ENCODE measurements around the gene MROH2A.

Gene MROH2A

GRCh38 chr2:233807966-233808935 lies 30.1 kb downstream of the MROH2A start:
- no peak overlapping the region for H3K4me3 ChIP-seq (ENCODE audit: low read depth, low read length)
- no peak for DNase-seq (ENCODE audit: low read depth)
- TF ChIP-seq CTCF (IDR thresholded peaks at IDR 0.05; ENCODE audit: control insufficient read depth, extremely low read depth, insufficient read depth), result no peak

- no peak overlapping the region for H3K4me3 ChIP-seq (ENCODE audit: low read depth, low read length)
- TF ChIP-seq CTCF (IDR thresholded peaks at IDR 0.05; ENCODE audit: control insufficient read depth, extremely low read depth, insufficient read depth), result no peak
- DNase-seq (ENCODE audit: low read depth), result no peak
Observed at GRCh38 chr2:233810385-233810784, 32.3 kb downstream of the MROH2A start.

- no peak overlapping the region for H3K4me3 ChIP-seq (ENCODE audit: low read depth, low read length)
- TF ChIP-seq CTCF (IDR thresholded peaks at IDR 0.05; ENCODE audit: control insufficient read depth, extremely low read depth, insufficient read depth), result no peak
- no peak for DNase-seq (ENCODE audit: low read depth)
Observed at GRCh38 chr2:233811087-233811486, 33.0 kb downstream of the MROH2A start.

GRCh38 chr2:233811732-233812131 lies 33.6 kb downstream of the MROH2A start:
- no peak for TF ChIP-seq CTCF (IDR thresholded peaks at IDR 0.05; ENCODE audit: control insufficient read depth, extremely low read depth, insufficient read depth)
- no peak for DNase-seq (ENCODE audit: low read depth)
- no peak overlapping the region for H3K4me3 ChIP-seq (ENCODE audit: low read depth, low read length)

GRCh38 chr2:233813236-233814055 lies 35.3 kb downstream of the MROH2A start:
- no peak overlapping the region for H3K4me3 ChIP-seq (ENCODE audit: low read depth, low read length)
- no peak for DNase-seq (ENCODE audit: low read depth)
- TF ChIP-seq CTCF (IDR thresholded peaks at IDR 0.05; ENCODE audit: control insufficient read depth, extremely low read depth, insufficient read depth), result no peak

GRCh38 chr2:233814056-233814835 lies 36.1 kb downstream of the MROH2A start:
- DNase-seq (ENCODE audit: low read depth), result no peak
- H3K4me3 ChIP-seq (ENCODE audit: low read depth, low read length), result no peak overlapping the region
- TF ChIP-seq CTCF (IDR thresholded peaks at IDR 0.05; ENCODE audit: control insufficient read depth, extremely low read depth, insufficient read depth), result no peak

All from LNCaP clone FGC (cell line).